K562 (cell line): ENCODE data around the gene OBP2A.

Source experiments
- CBFA2T3 ChIP-seq: fragments of 450-650 bp; IDR thresholded peaks from 2 replicates; pipeline ENCODE4 v1.6.1; 2017
- CHD4 ChIP-seq: fragments of 200-600 bp; sonication (generic); IDR thresholded peaks from 3 replicates; pipeline ENCODE4 v1.6.1; 2012; ENCODE audit warnings: low read depth, mild to moderate bottlenecking, mixed read lengths, low read length, inconsistent platforms; ENCODE audit not compliant: insufficient read depth, insufficient replicate concordance, poor library complexity, severe bottlenecking
- EZH2 ChIP-seq: IDR thresholded peaks from 2 replicates; pipeline ENCODE4 v1.6.1; 2012; ENCODE audit warnings: low read depth, mild to moderate bottlenecking, inconsistent platforms, low read length, borderline replicate concordance
- SMC3 ChIP-seq: conservative IDR thresholded peaks from 2 replicates; pipeline ENCODE4 v1.6.1; 2011; ENCODE audit warnings: low read depth, low read length, improper control_type of control experiment; ENCODE audit not compliant: insufficient read depth
- SPI1 ChIP-seq: IDR thresholded peaks from 2 replicates; pipeline ENCODE4 v1.6.1; 2011; ENCODE audit warnings: low read depth, low read length, control low read depth, borderline replicate concordance
- ZNF232 ChIP-seq: sonication (generic); formaldehyde crosslinking; IDR thresholded peaks from 2 replicates; pipeline ENCODE4 v1.8.0; 2022; ENCODE audit warnings: mild to moderate bottlenecking, missing genetic modification reagents
- ZNF24 ChIP-seq: fragments of 450-650 bp; IDR thresholded peaks from 2 replicates; pipeline ENCODE4 v1.6.1; 2016

DNA sequence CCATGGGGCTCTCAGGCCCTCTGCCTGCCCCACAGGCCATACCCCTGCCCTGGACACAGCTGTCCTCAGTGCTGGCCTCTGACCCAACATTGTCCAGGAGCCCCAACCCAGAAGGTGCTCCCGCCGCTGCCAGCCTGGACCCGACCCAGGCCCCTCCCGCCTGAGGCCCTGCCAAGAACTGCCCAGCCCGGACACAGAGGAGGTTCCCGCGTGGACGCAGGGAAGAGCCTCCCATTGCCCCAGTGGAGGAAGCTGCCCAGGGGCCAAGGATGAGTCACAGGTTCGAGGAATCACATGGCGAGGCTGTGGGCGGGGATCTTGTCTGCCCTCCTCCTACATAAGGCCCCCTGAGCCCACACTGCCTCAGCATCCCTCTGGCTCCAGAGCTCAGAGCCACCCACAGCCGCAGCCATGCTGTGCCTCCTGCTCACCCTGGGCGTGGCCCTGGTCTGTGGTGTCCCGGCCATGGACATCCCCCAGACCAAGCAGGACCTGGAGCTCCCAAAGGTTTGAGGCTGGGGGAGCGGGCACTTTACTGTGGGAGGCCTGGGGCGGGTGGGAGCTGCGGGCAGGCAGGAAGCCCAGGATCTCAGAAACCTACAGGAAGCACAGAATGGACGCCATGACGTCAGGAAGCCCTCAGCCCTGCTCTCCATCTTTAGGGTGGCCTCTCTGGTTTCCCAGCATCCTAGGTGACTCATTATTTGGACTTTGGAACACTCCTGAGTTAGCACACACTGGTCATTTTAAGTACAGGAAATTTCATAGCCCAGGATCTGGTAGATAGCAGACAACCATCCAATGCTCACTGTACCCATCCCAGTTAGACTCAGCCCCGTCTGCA, 15.7 kb downstream of the OBP2A start, which contains the start of gene PAEP:
- TF ChIP-seq SPI1: no peak
- no peak for TF ChIP-seq ZNF232 (CRISPR knock-in tag)
- no peak for TF ChIP-seq EZH2
- no peak for TF ChIP-seq CBFA2T3
- TF ChIP-seq CHD4: no peak
- no peak for TF ChIP-seq ZNF24
- no peak for TF ChIP-seq SMC3
